HFF-Myc (cell line): ENCODE results near the gene TBC1D22A.

Experiments used
- DNase-seq: peaks from one replicate; pipeline ENCODE4 v3.0.0-alpha.2; 2011; ENCODE audit warnings: low read depth; ENCODE audit errors: extremely low read depth
- H3K4me3 ChIP-seq: replicated peaks from 2 replicates; pipeline ENCODE4 v1.5.1; 2011; ENCODE audit warnings: low read depth, mild to moderate bottlenecking, control low read depth, low read length
- TF ChIP-seq, protein P1 (sequence below): IDR thresholded peaks from 2 replicates; pipeline ENCODE4 v1.5.1; 2012; ENCODE audit warnings: mild to moderate bottlenecking, low read depth, low read length, control low read depth; ENCODE audit errors: missing control alignments

TBC1D22A gene

DNA sequence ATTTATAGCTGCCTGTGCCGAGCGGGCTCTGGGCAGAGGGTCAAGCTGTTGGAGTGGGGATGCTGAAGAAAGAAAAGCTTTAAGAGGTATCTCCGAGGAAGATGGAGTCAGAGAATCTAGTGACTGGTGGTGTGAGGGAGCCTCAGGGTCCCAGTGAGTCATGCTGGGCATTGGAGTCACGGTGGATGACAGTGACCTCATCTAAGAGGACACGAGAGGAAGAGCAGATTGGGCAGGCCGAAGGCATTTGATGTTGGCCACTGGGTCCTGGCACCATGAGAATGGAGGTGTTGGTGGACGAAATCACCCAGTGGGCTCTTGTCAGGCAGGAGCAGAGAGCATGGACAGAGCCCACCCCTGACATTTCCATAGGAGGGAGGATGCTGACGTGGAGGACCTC, 68.4 kb downstream of the TBC1D22A start:
- H3K4me3 ChIP-seq: no peak overlapping the region
- DNase-seq: no peak
- TF ChIP-seq, protein P1, sequence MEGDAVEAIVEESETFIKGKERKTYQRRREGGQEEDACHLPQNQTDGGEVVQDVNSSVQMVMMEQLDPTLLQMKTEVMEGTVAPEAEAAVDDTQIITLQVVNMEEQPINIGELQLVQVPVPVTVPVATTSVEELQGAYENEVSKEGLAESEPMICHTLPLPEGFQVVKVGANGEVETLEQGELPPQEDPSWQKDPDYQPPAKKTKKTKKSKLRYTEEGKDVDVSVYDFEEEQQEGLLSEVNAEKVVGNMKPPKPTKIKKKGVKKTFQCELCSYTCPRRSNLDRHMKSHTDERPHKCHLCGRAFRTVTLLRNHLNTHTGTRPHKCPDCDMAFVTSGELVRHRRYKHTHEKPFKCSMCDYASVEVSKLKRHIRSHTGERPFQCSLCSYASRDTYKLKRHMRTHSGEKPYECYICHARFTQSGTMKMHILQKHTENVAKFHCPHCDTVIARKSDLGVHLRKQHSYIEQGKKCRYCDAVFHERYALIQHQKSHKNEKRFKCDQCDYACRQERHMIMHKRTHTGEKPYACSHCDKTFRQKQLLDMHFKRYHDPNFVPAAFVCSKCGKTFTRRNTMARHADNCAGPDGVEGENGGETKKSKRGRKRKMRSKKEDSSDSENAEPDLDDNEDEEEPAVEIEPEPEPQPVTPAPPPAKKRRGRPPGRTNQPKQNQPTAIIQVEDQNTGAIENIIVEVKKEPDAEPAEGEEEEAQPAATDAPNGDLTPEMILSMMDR: no peak

DNA sequence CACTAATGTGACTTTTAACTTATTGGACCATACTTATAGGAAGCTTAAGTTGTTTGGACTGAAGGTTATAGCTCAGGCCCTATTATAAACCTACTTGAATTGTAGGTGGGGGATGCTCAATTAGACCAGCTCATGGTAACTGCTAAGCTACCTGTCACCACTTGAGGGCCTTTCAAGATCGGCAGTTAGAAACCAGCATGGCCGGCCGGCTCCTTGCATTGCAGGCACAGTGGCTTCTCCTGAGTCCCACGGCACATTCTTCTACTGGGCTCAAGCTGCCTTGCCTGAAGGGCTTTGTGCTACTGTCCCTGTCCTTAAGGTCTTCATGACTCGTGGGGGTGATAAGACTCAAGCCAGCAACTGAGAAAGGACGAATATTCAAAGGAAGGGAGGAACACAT, 70.8 kb downstream of the TBC1D22A start:
- TF ChIP-seq, protein P1: no peak
- DNase-seq: no peak
- no peak overlapping the region for H3K4me3 ChIP-seq

DNA sequence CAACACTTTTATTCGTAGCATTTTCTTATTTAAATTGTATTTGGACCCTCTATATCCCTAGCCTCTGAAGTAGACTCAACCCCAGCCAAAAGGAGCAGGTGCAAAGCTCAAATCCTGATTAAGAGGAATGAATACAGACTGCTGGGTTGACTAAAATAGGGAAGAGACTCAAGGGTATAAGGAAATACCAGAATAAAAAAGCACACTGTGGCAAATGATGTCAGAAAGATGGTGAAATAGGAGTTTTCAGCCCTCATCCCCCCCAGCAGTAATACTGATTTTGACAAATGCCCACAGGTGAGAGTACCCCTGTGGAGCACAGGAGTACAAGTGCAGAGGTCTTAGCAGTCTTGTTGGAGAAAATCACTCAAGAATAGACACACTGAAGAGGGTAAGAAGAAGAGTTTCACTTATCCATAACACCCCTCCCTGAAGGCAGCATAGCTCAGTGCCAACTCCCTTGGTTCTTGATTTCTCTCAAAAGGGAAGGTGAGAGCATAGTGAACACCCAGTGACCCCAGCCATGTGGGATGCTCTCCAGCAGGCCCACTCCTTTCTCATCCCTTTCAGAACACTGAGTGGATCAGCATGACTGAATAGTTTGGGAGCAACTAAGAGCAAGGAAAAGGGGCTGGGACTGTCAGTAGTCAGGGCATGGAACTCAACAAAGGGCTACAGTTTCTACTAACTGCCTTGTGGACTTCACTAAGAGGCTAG, 71.7 kb downstream of the TBC1D22A start:
- TF ChIP-seq, protein P1: no peak
- H3K4me3 ChIP-seq: no peak overlapping the region

DNA sequence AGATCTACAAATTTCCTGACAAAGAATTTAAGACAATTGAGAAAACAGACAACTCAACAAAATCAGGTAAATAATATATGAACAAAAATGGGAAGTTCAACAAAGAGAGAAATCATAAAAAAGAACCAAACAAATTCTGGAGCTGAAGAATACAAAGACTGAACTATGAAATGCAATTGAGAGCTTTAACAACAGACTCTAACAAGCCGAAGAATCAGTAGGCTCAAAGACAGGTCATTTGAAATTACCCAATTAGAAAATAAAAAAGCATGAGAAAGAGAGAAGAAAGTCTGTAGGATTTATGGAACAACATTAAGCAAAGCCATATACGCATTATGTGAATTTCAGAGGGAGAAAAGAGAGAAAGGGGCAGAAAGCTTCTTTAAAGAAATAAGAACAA, 72.8 kb downstream of the TBC1D22A start:
- H3K4me3 ChIP-seq: no peak overlapping the region
- TF ChIP-seq, protein P1: no peak
- DNase-seq: no peak

More for the DNA sequence above, 71.7 kb downstream of the TBC1D22A start:
- DNase-seq: no peak

DNA sequence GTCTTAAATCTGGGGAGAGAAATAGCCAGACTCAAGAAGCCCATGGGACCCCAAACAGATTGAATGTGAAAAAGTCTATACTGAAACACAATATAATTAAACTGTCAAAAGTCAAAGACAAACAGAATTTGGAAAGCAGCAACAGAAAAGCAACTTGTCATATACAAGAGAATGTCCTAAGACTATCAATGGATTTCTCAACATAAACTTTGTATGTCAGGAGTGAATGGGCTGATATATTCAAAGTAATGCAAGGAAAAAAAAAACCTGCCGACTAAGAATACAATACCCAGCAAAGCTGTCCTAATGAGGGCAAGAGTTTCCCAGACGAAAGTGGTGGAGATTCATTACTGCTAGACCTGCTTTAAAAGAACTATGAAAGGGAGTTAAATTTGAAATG, 73.2 kb downstream of the TBC1D22A start:
- TF ChIP-seq, protein P1: no peak
- no peak overlapping the region for H3K4me3 ChIP-seq
- no peak for DNase-seq

DNA sequence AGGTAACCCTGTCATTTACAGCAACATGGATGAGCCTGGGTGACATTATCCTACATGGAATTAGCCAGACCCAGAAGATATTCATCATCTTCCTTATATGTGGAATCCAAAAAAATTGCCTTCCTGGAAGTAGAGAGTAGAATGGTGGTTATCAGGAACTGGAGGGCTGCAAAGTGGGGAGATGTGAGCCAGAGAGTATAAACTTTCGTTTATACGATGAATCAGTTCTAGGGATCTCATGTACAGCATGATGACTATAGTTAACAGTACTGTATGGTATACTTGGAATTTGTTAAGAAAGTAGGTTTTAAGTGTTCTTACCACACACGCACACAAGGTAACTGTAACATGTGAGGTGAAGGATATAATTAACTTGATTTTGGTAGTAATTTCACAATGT, 79.1 kb downstream of the TBC1D22A start:
- DNase-seq: no peak
- TF ChIP-seq, protein P1: no peak
- no peak overlapping the region for H3K4me3 ChIP-seq

DNA sequence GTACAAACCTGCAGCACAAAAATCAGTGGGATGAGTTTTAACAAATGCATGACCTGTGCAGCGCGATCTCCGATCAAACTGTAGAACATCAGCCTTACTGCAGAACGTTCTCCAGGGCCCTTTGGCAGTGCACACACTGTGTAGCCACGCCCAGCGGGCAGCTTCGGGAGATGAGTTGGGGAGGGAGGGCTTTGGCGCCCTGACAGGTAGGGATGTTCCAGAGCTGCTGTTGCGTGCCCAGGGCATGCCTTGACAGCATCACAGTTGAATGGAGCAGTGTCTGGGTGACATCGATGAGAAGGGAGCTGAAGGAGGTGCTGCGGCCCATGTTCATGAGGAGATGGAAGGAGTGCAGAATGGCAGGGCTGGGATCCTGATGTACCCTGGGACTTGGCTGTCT, 80.2 kb downstream of the TBC1D22A start:
- TF ChIP-seq, protein P1: no peak
- no peak for DNase-seq
- H3K4me3 ChIP-seq: no peak overlapping the region
